HEK293 (cell line): ENCODE data around the gene SLF1.

Source experiments
- MZF1 ChIP-seq: fragments of 450-650 bp; formaldehyde crosslinking; IDR thresholded peaks from 2 replicates; pipeline ENCODE4 v1.5.1; 2017; ENCODE audit warnings: missing biosample characterization, missing genetic modification characterization, borderline replicate concordance
- RBAK ChIP-seq: fragments of 450-650 bp; formaldehyde crosslinking; IDR thresholded peaks from 2 replicates; pipeline ENCODE4 v1.5.1; 2016; ENCODE audit warnings: missing biosample characterization, missing genetic modification characterization
- ZBTB11 ChIP-seq: fragments of 450-650 bp; formaldehyde crosslinking; conservative IDR thresholded peaks from 2 replicates; pipeline ENCODE4 v1.5.1; 2016; ENCODE audit warnings: low read depth, missing biosample characterization, missing genetic modification characterization
- ZBTB44 ChIP-seq: fragments of 450-650 bp; IDR thresholded peaks from 2 replicates; pipeline ENCODE4 v1.5.1; 2018; ENCODE audit warnings: missing biosample characterization, mild to moderate bottlenecking, missing genetic modification characterization
- ZFP37 ChIP-seq: fragments of 450-650 bp; formaldehyde crosslinking; IDR thresholded peaks from 2 replicates; pipeline ENCODE4 v1.5.1; 2016; ENCODE audit warnings: missing biosample characterization, missing genetic modification characterization
- ZNF19 ChIP-seq: fragments of 450-650 bp; formaldehyde crosslinking; IDR thresholded peaks from 2 replicates; pipeline ENCODE4; 2016; ENCODE audit warnings: missing biosample characterization, missing genetic modification characterization, low read depth
- ZNF311 ChIP-seq: fragments of 450-650 bp; formaldehyde crosslinking; IDR thresholded peaks from 2 replicates; pipeline ENCODE4 v1.5.1; 2017; ENCODE audit warnings: missing biosample characterization, missing genetic modification characterization, borderline replicate concordance
- ZNF529 ChIP-seq: fragments of 450-650 bp; formaldehyde crosslinking; IDR thresholded peaks from 2 replicates; pipeline ENCODE4 v1.5.1; 2017; ENCODE audit warnings: missing genetic modification characterization, missing biosample characterization; ENCODE audit not compliant: insufficient replicate concordance
- ZNF571 ChIP-seq: fragments of 450-650 bp; formaldehyde crosslinking; IDR thresholded peaks from 2 replicates; pipeline ENCODE4 v1.5.0; 2017; ENCODE audit warnings: missing biosample characterization, missing genetic modification characterization
- ZNF843 ChIP-seq: fragments of 450-650 bp; formaldehyde crosslinking; IDR thresholded peaks from 2 replicates; pipeline ENCODE4 v1.5.1; 2016; ENCODE audit warnings: missing biosample characterization, missing genetic modification characterization
- TF ChIP-seq, protein P1 (sequence below): fragments of 450-650 bp; formaldehyde crosslinking; IDR thresholded peaks from 2 replicates; pipeline ENCODE4 v1.5.1; 2016; ENCODE audit warnings: missing biosample characterization, missing genetic modification characterization

- TF ChIP-seq, protein P1, sequence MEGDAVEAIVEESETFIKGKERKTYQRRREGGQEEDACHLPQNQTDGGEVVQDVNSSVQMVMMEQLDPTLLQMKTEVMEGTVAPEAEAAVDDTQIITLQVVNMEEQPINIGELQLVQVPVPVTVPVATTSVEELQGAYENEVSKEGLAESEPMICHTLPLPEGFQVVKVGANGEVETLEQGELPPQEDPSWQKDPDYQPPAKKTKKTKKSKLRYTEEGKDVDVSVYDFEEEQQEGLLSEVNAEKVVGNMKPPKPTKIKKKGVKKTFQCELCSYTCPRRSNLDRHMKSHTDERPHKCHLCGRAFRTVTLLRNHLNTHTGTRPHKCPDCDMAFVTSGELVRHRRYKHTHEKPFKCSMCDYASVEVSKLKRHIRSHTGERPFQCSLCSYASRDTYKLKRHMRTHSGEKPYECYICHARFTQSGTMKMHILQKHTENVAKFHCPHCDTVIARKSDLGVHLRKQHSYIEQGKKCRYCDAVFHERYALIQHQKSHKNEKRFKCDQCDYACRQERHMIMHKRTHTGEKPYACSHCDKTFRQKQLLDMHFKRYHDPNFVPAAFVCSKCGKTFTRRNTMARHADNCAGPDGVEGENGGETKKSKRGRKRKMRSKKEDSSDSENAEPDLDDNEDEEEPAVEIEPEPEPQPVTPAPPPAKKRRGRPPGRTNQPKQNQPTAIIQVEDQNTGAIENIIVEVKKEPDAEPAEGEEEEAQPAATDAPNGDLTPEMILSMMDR (tag by site-specific recombination): no peak
- no peak for TF ChIP-seq ZFP37
- no peak for TF ChIP-seq ZNF571 (tag by site-specific recombination)
- no peak for TF ChIP-seq ZBTB44 (tag by site-specific recombination)
- no peak for TF ChIP-seq ZNF843 (tag by site-specific recombination)
- TF ChIP-seq ZBTB11 (tag by site-specific recombination): no peak
- no peak for TF ChIP-seq MZF1 (tag by site-specific recombination)
- no peak for TF ChIP-seq ZNF311
- no peak for TF ChIP-seq RBAK (tag by site-specific recombination)
- TF ChIP-seq ZNF529 (tag by site-specific recombination): no peak
- TF ChIP-seq ZNF19: no peak
These were observed 8.7 kb downstream of the SLF1 start for GRCh38 chr5:94627191-94627590.
